ENCODE results near the gene EHMT1.
"Not testable (repeated sequence)": the region's sequence is repeated elsewhere in the genome, so short reads cannot be mapped to it uniquely, and the experiment has no call there.

EHMT1 gene

GRCh38 chr9:137715321-137715720 is 96.5 kb downstream of the EHMT1 start:
- Histone ChIP-seq H3K4me1 (ENCODE audit: control insufficient read depth, insufficient read depth, low read length, poor library complexity, severe bottlenecking) (no peaks in the 10 kb centered on the region), H3K36me3 (ENCODE audit: control insufficient read depth, insufficient read depth, low read length) (peaks cover 28% of the 10 kb centered on the region), H3K4me3 (ENCODE audit: insufficient read depth, low read depth, low read length, poor library complexity, severe bottlenecking) (no peak overlapping the region), H3K9me3 (ENCODE audit: control insufficient read depth, low read length) (peaks cover 17% of the 10 kb centered on the region), H3K27me3 (replicated peaks; ENCODE audit: control insufficient read depth, insufficient read depth, low read length, poor library complexity, severe bottlenecking) (no peaks in the 10 kb centered on the region), H3K27ac (ENCODE audit: insufficient read depth, low read length, poor library complexity, severe bottlenecking) (no peak overlapping the region)
- no peak for DNase-seq

- peaks cover 17% of the 10 kb centered on the region for H3K9me3 ChIP-seq (ENCODE audit: control insufficient read depth, low read length)
- not testable (repeated sequence) for H3K27ac ChIP-seq (ENCODE audit: insufficient read depth, low read length, poor library complexity, severe bottlenecking)
Observed at GRCh38 chr9:137715866-137716693, 97.3 kb downstream of the EHMT1 start.

DNA sequence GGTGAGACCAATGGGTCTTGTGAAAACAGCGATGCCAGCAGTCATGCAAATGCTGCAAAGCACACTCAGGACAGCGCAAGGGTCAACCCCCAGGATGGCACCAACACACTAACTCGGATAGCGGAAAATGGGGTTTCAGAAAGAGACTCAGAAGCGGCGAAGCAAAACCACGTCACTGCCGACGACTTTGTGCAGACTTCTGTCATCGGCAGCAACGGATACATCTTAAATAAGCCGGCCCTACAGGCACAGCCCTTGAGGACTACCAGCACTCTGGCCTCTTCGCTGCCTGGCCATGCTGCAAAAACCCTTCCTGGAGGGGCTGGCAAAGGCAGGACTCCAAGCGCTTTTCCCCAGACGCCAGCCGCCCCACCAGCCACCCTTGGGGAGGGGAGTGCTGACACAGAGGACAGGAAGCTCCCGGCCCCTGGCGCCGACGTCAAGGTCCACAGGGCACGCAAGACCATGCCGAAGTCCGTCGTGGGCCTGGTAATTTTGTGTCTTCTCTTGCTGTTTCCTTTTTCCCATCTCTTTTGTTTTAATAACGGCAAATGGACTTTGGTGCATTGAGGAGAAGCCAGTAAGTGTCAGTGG is 98.0 kb downstream of the EHMT1 start:
- no peak overlapping the region for H3K27ac ChIP-seq (ENCODE audit: insufficient read depth, low read length, poor library complexity, severe bottlenecking)
- peaks cover 17% of the 10 kb centered on the region for H3K9me3 ChIP-seq (ENCODE audit: control insufficient read depth, low read length)
- no peak overlapping the region for H3K4me3 ChIP-seq (ENCODE audit: insufficient read depth, low read depth, low read length, poor library complexity, severe bottlenecking)
- no peaks in the 10 kb centered on the region for H3K27me3 ChIP-seq (replicated peaks; ENCODE audit: control insufficient read depth, insufficient read depth, low read length, poor library complexity, severe bottlenecking)
- peaks cover 23% of the 10 kb centered on the region for H3K36me3 ChIP-seq (ENCODE audit: control insufficient read depth, insufficient read depth, low read length)
- H3K4me1 ChIP-seq (ENCODE audit: control insufficient read depth, insufficient read depth, low read length, poor library complexity, severe bottlenecking), result no peaks in the 10 kb centered on the region
- DNase-seq, result no peak

More at GRCh38 chr9:137715866-137716693, 97.3 kb downstream of the EHMT1 start:
- H3K27me3 ChIP-seq (replicated peaks; ENCODE audit: control insufficient read depth, insufficient read depth, low read length, poor library complexity, severe bottlenecking); H3K4me1 ChIP-seq (ENCODE audit: control insufficient read depth, insufficient read depth, low read length, poor library complexity, severe bottlenecking); H3K4me3 ChIP-seq (ENCODE audit: insufficient read depth, low read depth, low read length, poor library complexity, severe bottlenecking): not testable (repeated sequence)
- peaks cover 28% of the 10 kb centered on the region for H3K36me3 ChIP-seq (ENCODE audit: control insufficient read depth, insufficient read depth, low read length)
- DNase-seq, result peak in 2 of 3 donors; percentile 24 to 30

DNA sequence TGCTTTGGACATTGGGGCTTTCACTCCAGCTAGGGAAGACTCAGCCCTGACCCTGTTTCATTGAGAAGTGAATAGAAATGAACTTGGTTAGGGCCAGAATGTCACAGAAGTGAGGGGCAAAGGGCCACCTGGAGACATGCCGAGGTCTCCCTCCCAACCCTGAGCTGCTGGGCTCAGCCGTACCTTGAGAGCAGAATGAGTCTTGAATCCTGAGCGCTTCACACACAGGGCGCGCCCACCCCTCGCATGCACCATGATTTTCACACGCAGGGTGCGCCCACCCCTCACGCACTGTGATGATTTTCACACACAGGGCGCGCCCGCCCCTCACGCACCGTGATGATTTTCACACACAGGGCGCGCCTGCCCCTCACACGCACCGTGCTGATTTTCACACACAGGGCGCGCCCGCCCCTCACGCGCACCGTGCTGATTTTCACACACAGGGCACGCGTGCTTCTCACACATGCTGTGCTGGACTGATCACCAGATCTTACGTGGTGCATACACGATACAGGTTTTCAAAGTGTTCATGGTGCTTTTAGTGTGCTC is 99.0 kb downstream of the EHMT1 start:
- H3K4me1 ChIP-seq (ENCODE audit: control insufficient read depth, insufficient read depth, low read length, poor library complexity, severe bottlenecking), result peaks cover 5% of the 10 kb centered on the region
- peaks cover 17% of the 10 kb centered on the region for H3K9me3 ChIP-seq (ENCODE audit: control insufficient read depth, low read length)
- no peak for DNase-seq
- H3K36me3 ChIP-seq (ENCODE audit: control insufficient read depth, insufficient read depth, low read length), result peaks cover 23% of the 10 kb centered on the region
- H3K27ac ChIP-seq (ENCODE audit: insufficient read depth, low read length, poor library complexity, severe bottlenecking), result no peak overlapping the region
- H3K27me3 ChIP-seq (replicated peaks; ENCODE audit: control insufficient read depth, insufficient read depth, low read length, poor library complexity, severe bottlenecking), result no peaks in the 10 kb centered on the region
- no peak overlapping the region for H3K4me3 ChIP-seq (ENCODE audit: insufficient read depth, low read depth, low read length, poor library complexity, severe bottlenecking)

GRCh38 chr9:137719194-137719593 is 100.4 kb downstream of the EHMT1 start:
- no peak overlapping the region for H3K27ac ChIP-seq (ENCODE audit: insufficient read depth, low read length, poor library complexity, severe bottlenecking)
- peaks cover 14% of the 10 kb centered on the region for H3K4me1 ChIP-seq (ENCODE audit: control insufficient read depth, insufficient read depth, low read length, poor library complexity, severe bottlenecking)
- no peak overlapping the region for H3K4me3 ChIP-seq (ENCODE audit: insufficient read depth, low read depth, low read length, poor library complexity, severe bottlenecking)
- no peak for DNase-seq
- peaks cover 17% of the 10 kb centered on the region for H3K9me3 ChIP-seq (ENCODE audit: control insufficient read depth, low read length)
- peaks cover 23% of the 10 kb centered on the region for H3K36me3 ChIP-seq (ENCODE audit: control insufficient read depth, insufficient read depth, low read length)
- H3K27me3 ChIP-seq (replicated peaks; ENCODE audit: control insufficient read depth, insufficient read depth, low read length, poor library complexity, severe bottlenecking), result no peaks in the 10 kb centered on the region

DNA sequence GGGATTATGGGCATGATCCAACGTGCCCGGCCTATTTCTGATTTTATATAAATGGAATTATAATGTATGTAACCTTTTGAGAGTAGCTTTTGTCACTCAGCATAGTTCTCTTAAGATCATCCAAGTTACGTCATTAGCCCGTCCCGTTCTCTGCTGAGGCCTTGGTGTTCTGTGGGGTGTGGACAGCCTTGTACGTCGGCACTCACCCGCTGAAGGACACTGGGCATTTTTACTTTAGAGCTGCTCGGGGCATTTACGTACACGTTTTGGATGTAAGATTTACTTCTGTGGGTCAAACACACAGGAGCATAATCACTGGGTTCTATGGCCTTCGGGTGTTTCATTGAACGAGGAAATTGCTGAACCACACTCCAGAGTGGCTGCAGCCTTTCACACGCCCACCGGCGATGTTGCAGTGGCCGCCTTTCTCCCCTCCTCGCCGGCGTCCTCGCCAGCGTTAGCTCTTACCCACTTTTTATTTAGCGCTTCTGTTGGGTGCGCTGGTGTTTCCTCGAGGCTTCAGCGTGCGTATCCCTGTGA is 101.8 kb downstream of the EHMT1 start:
- H3K9me3 ChIP-seq (ENCODE audit: control insufficient read depth, low read length), result peaks cover 11% of the 10 kb centered on the region
- no peak overlapping the region for H3K27ac ChIP-seq (ENCODE audit: insufficient read depth, low read length, poor library complexity, severe bottlenecking)
- H3K4me3 ChIP-seq (ENCODE audit: insufficient read depth, low read depth, low read length, poor library complexity, severe bottlenecking), result no peak overlapping the region
- no peak for DNase-seq
- H3K36me3 ChIP-seq (ENCODE audit: control insufficient read depth, insufficient read depth, low read length), result peaks cover 23% of the 10 kb centered on the region
- H3K4me1 ChIP-seq (ENCODE audit: control insufficient read depth, insufficient read depth, low read length, poor library complexity, severe bottlenecking), result peaks cover 18% of the 10 kb centered on the region
- H3K27me3 ChIP-seq (replicated peaks; ENCODE audit: control insufficient read depth, insufficient read depth, low read length, poor library complexity, severe bottlenecking), result no peaks in the 10 kb centered on the region

- H3K27me3 ChIP-seq (replicated peaks; ENCODE audit: control insufficient read depth, insufficient read depth, low read length, poor library complexity, severe bottlenecking), result no peaks in the 10 kb centered on the region
- peaks cover 18% of the 10 kb centered on the region for H3K4me1 ChIP-seq (ENCODE audit: control insufficient read depth, insufficient read depth, low read length, poor library complexity, severe bottlenecking)
- H3K4me3 ChIP-seq (ENCODE audit: insufficient read depth, low read depth, low read length, poor library complexity, severe bottlenecking), result no peak overlapping the region
- no peak for DNase-seq
- H3K27ac ChIP-seq (ENCODE audit: insufficient read depth, low read length, poor library complexity, severe bottlenecking), result no peak overlapping the region
- H3K9me3 ChIP-seq (ENCODE audit: control insufficient read depth, low read length), result peaks cover 6% of the 10 kb centered on the region
- peaks cover 21% of the 10 kb centered on the region for H3K36me3 ChIP-seq (ENCODE audit: control insufficient read depth, insufficient read depth, low read length)
Observed at GRCh38 chr9:137721479-137721878, 102.7 kb downstream of the EHMT1 start.

- Histone ChIP-seq H3K27ac (ENCODE audit: insufficient read depth, low read length, poor library complexity, severe bottlenecking) (no peak overlapping the region), H3K9me3 (ENCODE audit: control insufficient read depth, low read length) (peaks cover 1% of the 10 kb centered on the region), H3K4me1 (ENCODE audit: control insufficient read depth, insufficient read depth, low read length, poor library complexity, severe bottlenecking) (peaks cover 18% of the 10 kb centered on the region), H3K4me3 (ENCODE audit: insufficient read depth, low read depth, low read length, poor library complexity, severe bottlenecking) (no peak overlapping the region), H3K27me3 (replicated peaks; ENCODE audit: control insufficient read depth, insufficient read depth, low read length, poor library complexity, severe bottlenecking) (no peaks in the 10 kb centered on the region), H3K36me3 (ENCODE audit: control insufficient read depth, insufficient read depth, low read length) (peaks cover 20% of the 10 kb centered on the region)
- no peak for DNase-seq
Observed at GRCh38 chr9:137721899-137722298, 103.1 kb downstream of the EHMT1 start.

DNA sequence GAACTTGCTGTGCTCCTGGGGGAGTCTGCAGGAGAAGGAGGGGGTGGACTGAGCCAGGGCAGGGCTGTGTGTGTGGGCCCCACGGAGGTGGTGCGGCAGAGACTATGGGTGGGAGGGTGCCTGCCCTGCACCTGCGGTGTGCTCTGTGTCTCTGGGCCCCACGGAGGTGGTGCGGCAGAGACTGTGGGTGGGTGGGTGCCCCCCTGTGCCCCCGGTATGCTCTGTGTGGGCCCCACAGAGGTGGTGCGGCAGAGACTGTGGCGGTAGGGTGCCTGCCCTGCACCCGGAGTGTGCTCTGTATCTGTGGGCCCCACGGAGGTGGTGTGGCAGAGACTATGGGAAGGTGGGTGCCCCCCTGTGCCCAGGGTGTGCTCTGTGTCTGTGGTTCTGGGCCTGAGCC is 103.7 kb downstream of the EHMT1 start:
- H3K27ac ChIP-seq (ENCODE audit: insufficient read depth, low read length, poor library complexity, severe bottlenecking), result peak overlapping the region; percentile 35
- no peaks in the 10 kb centered on the region for H3K9me3 ChIP-seq (ENCODE audit: control insufficient read depth, low read length)
- peaks cover 18% of the 10 kb centered on the region for H3K4me1 ChIP-seq (ENCODE audit: control insufficient read depth, insufficient read depth, low read length, poor library complexity, severe bottlenecking)
- no peak for DNase-seq
- H3K27me3 ChIP-seq (replicated peaks; ENCODE audit: control insufficient read depth, insufficient read depth, low read length, poor library complexity, severe bottlenecking), result no peaks in the 10 kb centered on the region
- H3K4me3 ChIP-seq (ENCODE audit: insufficient read depth, low read depth, low read length, poor library complexity, severe bottlenecking), result no peak overlapping the region
- H3K36me3 ChIP-seq (ENCODE audit: control insufficient read depth, insufficient read depth, low read length), result peaks cover 18% of the 10 kb centered on the region

DNA sequence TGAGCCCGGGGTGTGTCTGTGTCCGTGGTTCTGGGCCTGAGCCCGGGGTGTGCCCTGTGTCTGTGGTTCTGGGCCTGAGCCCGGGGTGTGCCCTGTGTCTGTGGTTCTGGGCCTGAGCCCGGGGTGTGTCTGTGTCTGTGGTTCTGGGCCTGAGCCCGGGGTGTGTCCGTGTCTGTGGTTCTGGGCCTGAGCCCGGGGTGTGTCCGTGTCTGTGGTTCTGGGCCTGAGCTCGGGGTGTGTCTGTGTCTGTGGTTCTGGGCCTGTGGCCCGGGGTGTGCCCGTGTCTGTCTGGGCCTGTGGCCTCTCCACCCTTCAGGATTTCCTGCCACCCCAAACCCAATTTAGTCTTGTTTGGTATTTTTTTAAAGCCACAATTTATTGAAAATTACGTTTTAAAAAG is 104.6 kb downstream of the EHMT1 start:
- H3K9me3 ChIP-seq (ENCODE audit: control insufficient read depth, low read length); H3K27me3 ChIP-seq (replicated peaks; ENCODE audit: control insufficient read depth, insufficient read depth, low read length, poor library complexity, severe bottlenecking); H3K4me3 ChIP-seq (ENCODE audit: insufficient read depth, low read depth, low read length, poor library complexity, severe bottlenecking): not testable (repeated sequence)
- Histone ChIP-seq H3K36me3 (ENCODE audit: control insufficient read depth, insufficient read depth, low read length) (peaks cover 14% of the 10 kb centered on the region), H3K27ac (ENCODE audit: insufficient read depth, low read length, poor library complexity, severe bottlenecking) (peak overlapping the region; percentile 21), H3K4me1 (ENCODE audit: control insufficient read depth, insufficient read depth, low read length, poor library complexity, severe bottlenecking) (peaks cover 18% of the 10 kb centered on the region)
- DNase-seq, result peak in 1 of 3 donors; percentile 9

Data from effector memory CD4-positive, alpha-beta T cell (primary cell).